Measurements from ENCODE around the gene CHERP.

GRCh38 chr19:16577531-16577985 lies 35.3 kb upstream of the CHERP start:
- TF ChIP-seq, protein P1, sequence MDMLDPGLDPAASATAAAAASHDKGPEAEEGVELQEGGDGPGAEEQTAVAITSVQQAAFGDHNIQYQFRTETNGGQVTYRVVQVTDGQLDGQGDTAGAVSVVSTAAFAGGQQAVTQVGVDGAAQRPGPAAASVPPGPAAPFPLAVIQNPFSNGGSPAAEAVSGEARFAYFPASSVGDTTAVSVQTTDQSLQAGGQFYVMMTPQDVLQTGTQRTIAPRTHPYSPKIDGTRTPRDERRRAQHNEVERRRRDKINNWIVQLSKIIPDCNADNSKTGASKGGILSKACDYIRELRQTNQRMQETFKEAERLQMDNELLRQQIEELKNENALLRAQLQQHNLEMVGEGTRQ (IDR thresholded peaks at IDR 0.05; ENCODE audit: low read depth, low read length) = no peak
- TF ChIP-seq, protein P1 (CRISPR knock-in tag; IDR thresholded peaks at IDR 0.05; ENCODE audit: borderline replicate concordance) = no peak
- TF ChIP-seq ZNF235 (CRISPR knock-in tag; IDR thresholded peaks at IDR 0.05; ENCODE audit: borderline replicate concordance) (no peak), ZNF30 (CRISPR knock-in tag; IDR thresholded peaks at IDR 0.05) (no peak), ZNF230 (CRISPR knock-in tag; IDR thresholded peaks at IDR 0.05) (no peak), ZFP36L2 (CRISPR knock-in tag; IDR thresholded peaks at IDR 0.05) (no peak), KMT2A (CRISPR knock-in tag; IDR thresholded peaks at IDR 0.05) (no peak), MTA1 (CRISPR knock-in tag; IDR thresholded peaks at IDR 0.05; ENCODE audit: borderline replicate concordance) (no peak)
- TF ChIP-seq, protein P2, sequence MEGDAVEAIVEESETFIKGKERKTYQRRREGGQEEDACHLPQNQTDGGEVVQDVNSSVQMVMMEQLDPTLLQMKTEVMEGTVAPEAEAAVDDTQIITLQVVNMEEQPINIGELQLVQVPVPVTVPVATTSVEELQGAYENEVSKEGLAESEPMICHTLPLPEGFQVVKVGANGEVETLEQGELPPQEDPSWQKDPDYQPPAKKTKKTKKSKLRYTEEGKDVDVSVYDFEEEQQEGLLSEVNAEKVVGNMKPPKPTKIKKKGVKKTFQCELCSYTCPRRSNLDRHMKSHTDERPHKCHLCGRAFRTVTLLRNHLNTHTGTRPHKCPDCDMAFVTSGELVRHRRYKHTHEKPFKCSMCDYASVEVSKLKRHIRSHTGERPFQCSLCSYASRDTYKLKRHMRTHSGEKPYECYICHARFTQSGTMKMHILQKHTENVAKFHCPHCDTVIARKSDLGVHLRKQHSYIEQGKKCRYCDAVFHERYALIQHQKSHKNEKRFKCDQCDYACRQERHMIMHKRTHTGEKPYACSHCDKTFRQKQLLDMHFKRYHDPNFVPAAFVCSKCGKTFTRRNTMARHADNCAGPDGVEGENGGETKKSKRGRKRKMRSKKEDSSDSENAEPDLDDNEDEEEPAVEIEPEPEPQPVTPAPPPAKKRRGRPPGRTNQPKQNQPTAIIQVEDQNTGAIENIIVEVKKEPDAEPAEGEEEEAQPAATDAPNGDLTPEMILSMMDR (CRISPR knock-in tag; IDR thresholded peaks at IDR 0.05) = no peak

Data from HepG2 (cell line).